ENCODE measurements around the gene MED28. TPM values are rescaled to one million over a fixed set of nuclear protein-coding genes. Genes with fewer than 3 reads are reported as not detected.

Gene MED28
- total RNA-seq, 1 experiment from 2014 or later: 11.8 TPM

GRCh38 chr4:17599826-17600225 is 14.6 kb upstream of the MED28 start:
- no peak for DNase-seq (ENCODE audit: low read depth, low spot score)
- in situ Hi-C loops (cut with HindIII; ENCODE audit: low pct_unique_long_range_greater_than_20kb, low sequenced_read_pairs): no loop called here

DNA sequence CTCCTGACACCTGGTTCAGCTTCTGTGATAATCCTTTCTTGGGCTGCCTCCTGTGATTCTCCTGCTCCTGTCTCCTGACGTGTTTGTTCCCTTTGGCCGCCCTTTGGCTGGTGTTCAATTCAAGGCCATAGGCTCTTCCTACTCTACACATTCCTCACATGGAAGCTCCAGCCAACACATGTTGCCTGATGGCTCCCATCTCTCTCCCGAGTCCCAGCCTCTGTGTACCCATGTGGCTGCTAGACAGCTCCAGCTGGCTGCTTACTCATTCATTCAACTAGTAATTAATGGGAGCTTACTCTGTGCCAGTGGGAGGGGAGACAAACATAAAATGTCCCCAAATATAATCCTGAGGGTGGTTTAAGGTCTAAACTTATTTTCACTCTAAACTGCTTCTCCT is 9.2 kb upstream of the MED28 start:
- in situ Hi-C loops (cut with HindIII; ENCODE audit: low pct_unique_long_range_greater_than_20kb, low sequenced_read_pairs): no loop called here
- no peak for DNase-seq (ENCODE audit: low read depth, low spot score)

- in situ Hi-C loops (cut with HindIII; ENCODE audit: low pct_unique_long_range_greater_than_20kb, low sequenced_read_pairs): no loop called here
- DNase-seq (ENCODE audit: low read depth, low spot score): peak; percentile 2
These were observed 553 bp upstream of the MED28 start for GRCh38 chr4:17613761-17614415.

GRCh38 chr4:17616283-17616682 is 1.8 kb downstream of the MED28 start:
- no peak for DNase-seq (ENCODE audit: low read depth, low spot score)
- in situ Hi-C loops (cut with HindIII; ENCODE audit: low pct_unique_long_range_greater_than_20kb, low sequenced_read_pairs): no loop called here

- in situ Hi-C loops (cut with HindIII; ENCODE audit: low pct_unique_long_range_greater_than_20kb, low sequenced_read_pairs): no loop called here
- DNase-seq (ENCODE audit: low read depth, low spot score): no peak
These were observed 4.5 kb downstream of the MED28 start for GRCh38 chr4:17618926-17619325.

GRCh38 chr4:17619416-17620105 is 5.1 kb downstream of the MED28 start:
- in situ Hi-C loops (cut with HindIII; ENCODE audit: low pct_unique_long_range_greater_than_20kb, low sequenced_read_pairs): no loop called here
- no peak for DNase-seq (ENCODE audit: low read depth, low spot score)

DNA sequence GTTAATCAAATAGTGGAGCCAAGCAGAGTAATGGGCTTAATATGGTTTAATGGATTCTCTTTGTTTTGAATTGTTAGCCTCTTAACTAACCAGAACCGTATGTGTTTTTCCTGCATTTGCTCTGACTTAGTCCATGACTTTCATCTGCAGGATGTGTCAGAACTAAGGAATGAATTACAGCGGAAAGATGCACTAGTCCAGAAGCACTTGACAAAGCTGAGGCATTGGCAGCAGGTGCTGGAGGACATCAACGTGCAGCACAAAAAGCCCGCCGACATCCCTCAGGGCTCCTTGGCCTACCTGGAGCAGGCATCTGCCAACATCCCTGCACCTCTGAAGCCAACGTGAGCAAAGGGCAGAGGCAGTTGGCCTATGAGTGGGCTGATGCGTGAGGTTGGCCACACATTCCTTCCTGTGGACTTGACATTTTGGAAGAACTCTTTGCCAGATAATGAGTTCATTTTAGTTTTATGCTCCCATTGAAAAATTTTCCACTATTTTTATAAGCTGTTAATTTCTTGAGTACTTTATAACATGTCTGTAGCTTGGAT is 9.1 kb downstream of the MED28 start:
- in situ Hi-C loops (cut with HindIII; ENCODE audit: low pct_unique_long_range_greater_than_20kb, low sequenced_read_pairs): no loop called here
- no peak for DNase-seq (ENCODE audit: low read depth, low spot score)

DNA sequence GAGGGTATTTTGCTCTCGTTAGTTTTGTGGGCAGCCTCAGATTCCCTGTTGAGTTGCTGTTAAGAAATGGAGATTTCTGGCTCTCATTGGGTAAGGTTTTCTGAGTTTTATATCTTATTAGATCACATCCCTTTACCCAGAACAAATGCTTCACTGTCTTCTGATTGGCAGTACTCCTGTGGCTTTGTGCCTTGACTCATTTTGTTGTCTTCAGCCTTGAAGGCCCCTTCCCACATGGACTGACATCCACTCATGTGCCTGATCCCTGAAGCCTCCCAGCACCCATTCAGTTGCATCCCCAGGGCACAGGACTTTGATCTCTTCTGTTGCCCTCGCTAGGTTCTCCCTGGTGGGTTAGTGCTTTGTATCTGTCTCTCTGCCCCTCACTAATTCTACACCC is 10.4 kb downstream of the MED28 start:
- in situ Hi-C loops (cut with HindIII; ENCODE audit: low pct_unique_long_range_greater_than_20kb, low sequenced_read_pairs): no loop called here
- peak; percentile 62 for DNase-seq (ENCODE audit: low read depth, low spot score)

GRCh38 chr4:17630228-17630627 is 15.8 kb downstream of the MED28 start:
- in situ Hi-C loops (cut with HindIII; ENCODE audit: low pct_unique_long_range_greater_than_20kb, low sequenced_read_pairs): no loop called here

DNA sequence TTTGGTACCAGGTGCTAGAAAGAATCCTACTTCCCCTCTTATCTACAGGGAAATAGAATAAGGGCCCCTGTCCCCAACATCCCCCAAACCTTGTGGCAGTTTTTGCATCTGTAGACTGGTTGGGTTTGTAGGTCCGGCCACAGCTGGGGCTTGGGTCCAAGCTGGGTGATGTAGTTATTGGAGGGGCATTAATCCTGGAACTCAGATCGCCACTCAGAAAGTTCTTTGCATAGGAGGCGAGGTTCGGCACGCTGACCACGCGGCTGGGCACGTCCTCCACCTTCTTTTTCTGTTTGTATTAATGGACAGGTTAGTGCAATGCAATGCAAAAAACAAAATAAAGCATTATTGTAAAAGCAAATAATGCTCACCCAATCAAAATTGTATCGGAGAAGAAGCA is 19.2 kb downstream of the MED28 start:
- in situ Hi-C loops (cut with HindIII; ENCODE audit: low pct_unique_long_range_greater_than_20kb, low sequenced_read_pairs): no loop called here

More at GRCh38 chr4:17630228-17630627, 15.8 kb downstream of the MED28 start:
- DNase-seq (ENCODE audit: low read depth, low spot score): peak; percentile 11

DNA sequence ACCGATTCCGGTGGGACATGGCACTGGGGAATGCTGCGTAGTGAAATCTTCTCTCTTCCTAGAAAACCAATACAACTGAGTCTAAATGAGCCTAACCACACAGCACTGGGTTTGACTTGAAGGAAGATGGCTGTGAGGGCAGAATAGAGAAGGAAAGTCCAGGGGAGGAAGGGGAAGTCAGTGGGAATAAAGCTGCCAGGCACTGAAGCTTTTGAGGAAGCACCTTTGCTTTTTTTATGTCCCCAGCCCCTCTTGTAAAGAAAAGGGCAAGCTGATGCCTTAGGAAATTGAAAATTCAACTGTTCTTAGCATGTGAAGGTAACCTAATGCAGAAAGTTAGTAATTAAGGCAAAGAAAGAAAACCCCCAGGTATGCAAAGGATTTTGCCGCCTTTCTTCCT is 20.6 kb downstream of the MED28 start:
- in situ Hi-C loops (cut with HindIII; ENCODE audit: low pct_unique_long_range_greater_than_20kb, low sequenced_read_pairs): no loop called here
- DNase-seq (ENCODE audit: low read depth, low spot score): no peak

More for the DNA sequence above, 19.2 kb downstream of the MED28 start:
- no peak for DNase-seq (ENCODE audit: low read depth, low spot score)

DNA sequence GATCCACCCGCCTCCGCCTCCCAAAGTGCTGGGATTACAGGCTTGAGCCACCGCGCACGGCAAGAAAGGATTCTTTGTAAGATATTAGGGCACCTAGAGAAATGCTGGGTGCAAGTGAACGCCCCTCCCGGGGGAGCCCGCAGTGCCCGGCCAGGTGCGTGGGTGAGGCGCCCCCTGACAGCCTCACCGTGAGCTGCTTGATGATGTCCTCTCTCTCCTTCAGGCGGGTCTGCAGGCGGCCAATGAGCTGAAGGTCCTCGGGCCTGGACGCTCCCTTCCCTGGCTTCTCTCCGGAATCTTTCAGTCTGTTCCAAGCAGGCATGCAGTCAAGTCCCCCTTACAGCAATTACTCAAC is 21.9 kb downstream of the MED28 start:
- in situ Hi-C loops (cut with HindIII; ENCODE audit: low pct_unique_long_range_greater_than_20kb, low sequenced_read_pairs): no loop called here
- no peak for DNase-seq (ENCODE audit: low read depth, low spot score)

- in situ Hi-C loops (cut with HindIII; ENCODE audit: low pct_unique_long_range_greater_than_20kb, low sequenced_read_pairs): no loop called here
- peak; percentile 82 for DNase-seq (ENCODE audit: low read depth, low spot score)
These were observed 22.5 kb downstream of the MED28 start for GRCh38 chr4:17636696-17637622.

GRCh38 chr4:17639136-17639535 is 24.7 kb downstream of the MED28 start:
- in situ Hi-C loops (cut with HindIII; ENCODE audit: low pct_unique_long_range_greater_than_20kb, low sequenced_read_pairs): no loop called here

GRCh38 chr4:17642398-17642783 is 27.9 kb downstream of the MED28 start:
- in situ Hi-C loops (cut with HindIII; ENCODE audit: low pct_unique_long_range_greater_than_20kb, low sequenced_read_pairs): no loop called here
- DNase-seq (ENCODE audit: low read depth, low spot score): no peak

More at GRCh38 chr4:17639136-17639535, 24.7 kb downstream of the MED28 start:
- DNase-seq (ENCODE audit: low read depth, low spot score): no peak

GRCh38 chr4:17646693-17647092 is 32.3 kb downstream of the MED28 start:
- in situ Hi-C loops (cut with HindIII; ENCODE audit: low pct_unique_long_range_greater_than_20kb, low sequenced_read_pairs): no loop called here

DNA sequence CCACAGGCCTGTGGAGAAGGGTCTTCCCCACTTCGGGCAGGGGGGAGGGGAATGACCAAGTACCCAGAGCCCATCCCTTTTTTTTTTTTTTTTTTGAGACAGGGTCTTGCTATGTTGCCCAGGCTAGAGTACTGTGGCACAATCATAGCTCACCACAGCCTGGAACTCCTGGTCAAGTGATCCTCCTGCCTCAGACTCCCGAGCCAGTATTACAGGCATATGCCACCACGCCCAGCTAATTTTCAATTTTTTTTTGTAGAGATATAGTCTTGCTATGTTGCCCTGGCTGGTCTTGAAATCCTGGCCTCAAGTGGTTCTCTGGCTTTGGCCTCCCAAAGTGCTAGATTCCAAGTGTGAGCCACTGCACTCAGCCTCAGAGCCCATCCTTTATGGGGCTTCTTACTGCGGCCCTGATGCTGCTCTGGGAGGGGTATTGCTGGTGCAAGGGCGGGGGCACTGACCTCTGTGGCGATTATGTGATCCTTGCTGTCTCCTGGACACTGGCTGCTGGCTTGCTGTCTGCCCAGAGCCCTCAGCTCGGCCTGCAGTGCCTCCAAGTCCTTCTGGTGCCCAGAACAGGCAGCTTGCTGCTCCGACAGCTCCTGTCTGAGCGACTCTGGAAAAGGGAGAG is 32.9 kb downstream of the MED28 start:
- DNase-seq (ENCODE audit: low read depth, low spot score): no peak
- in situ Hi-C loops (cut with HindIII; ENCODE audit: low pct_unique_long_range_greater_than_20kb, low sequenced_read_pairs): no loop called here

More at GRCh38 chr4:17646693-17647092, 32.3 kb downstream of the MED28 start:
- DNase-seq (ENCODE audit: low read depth, low spot score): no peak

- peak; percentile 30 for DNase-seq (ENCODE audit: low read depth, low spot score)
- in situ Hi-C loops (cut with HindIII; ENCODE audit: low pct_unique_long_range_greater_than_20kb, low sequenced_read_pairs): no loop called here
These were observed 33.5 kb downstream of the MED28 start for GRCh38 chr4:17647927-17648326.

Measured in SK-MEL-5 (cell line).